ENCODE results near the gene YIF1B. TPM values are rescaled to one million over a fixed set of nuclear protein-coding genes. Genes with fewer than 3 reads are reported as not detected.

Gene YIF1B
- total and polyA plus RNA-seq, 2 donors from 2014 or later, result 30.3 to 62.7 TPM

DNA sequence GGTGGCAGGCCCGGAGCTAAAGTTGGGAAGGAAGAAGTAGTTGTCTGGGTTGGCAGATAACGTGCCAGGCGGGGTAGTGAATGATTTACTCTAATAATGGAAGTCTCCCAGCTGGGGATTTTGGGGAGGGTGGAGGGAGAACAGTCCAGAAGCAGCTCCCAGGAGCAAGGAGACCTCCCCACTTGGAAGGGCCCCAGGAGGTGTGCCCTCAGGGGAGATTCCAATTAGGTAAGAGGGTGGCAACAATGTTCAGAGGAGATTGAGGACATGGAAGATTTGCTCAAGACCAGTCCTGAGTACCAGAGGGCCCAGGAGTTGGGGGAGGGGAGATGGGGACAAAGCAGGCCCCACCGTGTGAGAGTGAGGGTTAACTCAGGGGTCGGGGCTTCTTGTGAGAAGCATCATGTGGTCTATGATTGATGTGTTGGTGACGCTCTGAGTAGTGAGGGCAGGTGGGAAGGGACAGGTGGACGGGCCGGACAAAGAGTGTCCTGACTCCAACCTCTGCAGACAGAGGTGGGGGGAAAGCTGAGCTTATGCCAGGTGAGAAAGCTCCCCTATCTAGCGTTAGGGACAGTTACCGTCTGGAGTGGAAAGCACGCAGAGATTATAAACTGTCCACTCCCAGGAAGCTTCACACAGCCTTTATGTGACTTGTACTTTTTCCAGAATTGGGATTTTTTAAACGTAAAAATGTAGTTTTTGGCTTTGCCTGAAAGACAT, 47.8 kb downstream of the YIF1B start:
- Histone ChIP-seq H3K9me3 (ENCODE audit: control insufficient read depth in 2 of 3, insufficient read depth in 1 of 3, low read length in 3 of 3) (no peaks in the 10 kb centered on the region), H3K4me1 (ENCODE audit: control insufficient read depth in 2 of 3, insufficient read depth in 2 of 3, low read depth in 1 of 3, low read length in 3 of 3) (peaks cover 3 to 45% (median 28%) of the 10 kb centered on the region in 3 donors), H3K4me3 (ENCODE audit: low read length in 3 of 3) (peak overlapping the region in 2 of 3 donors; percentile 15 to 79), H3K36me3 (ENCODE audit: control insufficient read depth in 2 of 3, insufficient read depth in 3 of 3, low read length in 3 of 3) (no peaks in the 10 kb centered on the region), H3K27ac (ENCODE audit: low read depth in 2 of 2, low read length in 2 of 2) (peak overlapping the region; percentile 65 to 94), H3K9ac (ENCODE audit: low read length in 3 of 3) (peak overlapping the region in 1 of 3 donors; percentile 75), H3K27me3 (ENCODE audit: control insufficient read depth, insufficient read depth, low read length) (no peaks in the 10 kb centered on the region)
- DNase-seq, result no peak
- intact Hi-C loops (cut with DNase I), result no loop called here
- TF ChIP-seq, protein P1, sequence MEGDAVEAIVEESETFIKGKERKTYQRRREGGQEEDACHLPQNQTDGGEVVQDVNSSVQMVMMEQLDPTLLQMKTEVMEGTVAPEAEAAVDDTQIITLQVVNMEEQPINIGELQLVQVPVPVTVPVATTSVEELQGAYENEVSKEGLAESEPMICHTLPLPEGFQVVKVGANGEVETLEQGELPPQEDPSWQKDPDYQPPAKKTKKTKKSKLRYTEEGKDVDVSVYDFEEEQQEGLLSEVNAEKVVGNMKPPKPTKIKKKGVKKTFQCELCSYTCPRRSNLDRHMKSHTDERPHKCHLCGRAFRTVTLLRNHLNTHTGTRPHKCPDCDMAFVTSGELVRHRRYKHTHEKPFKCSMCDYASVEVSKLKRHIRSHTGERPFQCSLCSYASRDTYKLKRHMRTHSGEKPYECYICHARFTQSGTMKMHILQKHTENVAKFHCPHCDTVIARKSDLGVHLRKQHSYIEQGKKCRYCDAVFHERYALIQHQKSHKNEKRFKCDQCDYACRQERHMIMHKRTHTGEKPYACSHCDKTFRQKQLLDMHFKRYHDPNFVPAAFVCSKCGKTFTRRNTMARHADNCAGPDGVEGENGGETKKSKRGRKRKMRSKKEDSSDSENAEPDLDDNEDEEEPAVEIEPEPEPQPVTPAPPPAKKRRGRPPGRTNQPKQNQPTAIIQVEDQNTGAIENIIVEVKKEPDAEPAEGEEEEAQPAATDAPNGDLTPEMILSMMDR (IDR thresholded peaks at IDR 0.05; ENCODE audit: borderline replicate concordance, extremely low read depth, insufficient read depth), result no peak
- no peak for FAIRE-seq

DNA sequence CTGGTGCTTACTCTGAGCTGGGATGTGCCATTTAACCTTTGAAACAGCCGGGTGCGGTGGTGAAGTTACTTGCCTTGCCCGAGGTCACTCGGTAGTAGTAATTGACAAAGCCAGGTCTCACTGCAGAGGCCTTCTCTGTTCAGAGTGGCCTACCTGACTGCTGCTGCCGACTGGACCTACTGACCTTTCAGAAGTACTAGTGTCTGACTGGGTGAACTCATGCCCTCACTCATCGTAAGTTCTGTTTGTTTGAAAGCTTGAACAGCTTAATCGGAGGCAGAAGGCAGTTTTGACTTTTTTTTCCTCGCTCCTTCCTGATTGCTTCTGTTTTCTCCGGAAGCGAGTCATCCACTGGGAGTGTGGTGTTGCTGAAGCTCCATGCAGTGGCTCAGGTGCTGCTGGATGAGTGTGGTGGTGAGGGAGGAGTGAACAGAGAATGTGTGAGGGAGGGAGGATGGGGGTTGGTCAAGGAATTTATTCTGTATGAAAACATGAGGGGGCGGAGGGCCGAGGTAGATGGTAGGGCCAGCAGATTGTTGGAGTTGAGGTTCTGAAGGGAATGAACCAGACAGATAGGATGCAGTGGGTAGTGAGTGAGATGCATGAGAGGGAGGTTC, 48.7 kb downstream of the YIF1B start:
- FAIRE-seq (no peak), DNase-seq (peak in 4 of 5 donors; percentile 35 to 65 (median 61))
- Histone ChIP-seq H3K4me1 (ENCODE audit: control insufficient read depth in 2 of 3, insufficient read depth in 2 of 3, low read depth in 1 of 3, low read length in 3 of 3) (peaks cover 3 to 45% (median 24%) of the 10 kb centered on the region in 3 donors), H3K9me3 (ENCODE audit: control insufficient read depth in 2 of 3, insufficient read depth in 1 of 3, low read length in 3 of 3) (no peaks in the 10 kb centered on the region), H3K4me3 (ENCODE audit: low read length in 3 of 3) (peak overlapping the region; percentile 7 to 79 (median 35)), H3K36me3 (ENCODE audit: control insufficient read depth in 2 of 3, insufficient read depth in 3 of 3, low read length in 3 of 3) (no peaks in the 10 kb centered on the region), H3K9ac (ENCODE audit: low read length in 3 of 3) (peak overlapping the region in 2 of 3 donors; percentile 9 to 75), H3K27ac (ENCODE audit: low read depth in 2 of 2, low read length in 2 of 2) (peak overlapping the region; percentile 65 to 94), H3K27me3 (ENCODE audit: control insufficient read depth, insufficient read depth, low read length) (no peaks in the 10 kb centered on the region)
- intact Hi-C loops (cut with DNase I), result no loop called here
- TF ChIP-seq, protein P1 (IDR thresholded peaks at IDR 0.05; ENCODE audit: borderline replicate concordance, extremely low read depth, insufficient read depth), result no peak

DNA sequence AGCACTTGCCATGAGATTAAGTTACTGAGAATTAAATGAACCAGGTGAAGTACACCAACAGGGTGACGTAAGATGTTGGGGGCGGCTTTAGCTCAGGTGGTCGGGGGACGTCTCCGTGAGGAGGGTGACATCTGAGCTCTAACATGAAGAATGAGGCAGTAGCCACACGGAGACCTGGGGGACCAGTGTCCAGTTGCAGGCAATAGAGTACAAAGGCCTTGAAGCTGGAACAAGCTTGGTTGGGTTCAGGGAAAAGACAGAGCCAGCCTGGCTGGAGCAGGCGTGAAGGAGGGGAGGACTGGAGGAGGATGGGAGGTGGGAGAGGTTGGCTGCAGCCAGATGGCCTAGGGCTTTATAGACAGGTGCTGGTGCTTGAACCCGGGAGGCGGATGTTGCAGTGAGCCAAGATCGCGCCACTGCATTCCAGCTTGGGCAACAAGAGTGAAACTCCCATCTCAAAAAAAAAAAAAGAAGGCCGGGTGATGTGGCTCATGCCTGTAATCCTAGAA, 49.8 kb downstream of the YIF1B start:
- Histone ChIP-seq H3K9me3 (ENCODE audit: control insufficient read depth in 2 of 3, insufficient read depth in 1 of 3, low read length in 3 of 3) (no peaks in the 10 kb centered on the region), H3K27ac (ENCODE audit: low read depth in 2 of 2, low read length in 2 of 2) (peak overlapping the region; percentile 94 to 96), H3K4me1 (ENCODE audit: control insufficient read depth in 2 of 3, insufficient read depth in 2 of 3, low read depth in 1 of 3, low read length in 3 of 3) (peaks cover 3 to 45% (median 24%) of the 10 kb centered on the region in 3 donors), H3K36me3 (ENCODE audit: control insufficient read depth in 2 of 3, insufficient read depth in 3 of 3, low read length in 3 of 3) (no peaks in the 10 kb centered on the region), H3K9ac (ENCODE audit: low read length in 3 of 3) (peak overlapping the region; percentile 11 to 96 (median 81)), H3K4me3 (ENCODE audit: low read length in 3 of 3) (peak overlapping the region in 2 of 3 donors; percentile 79 to 80), H3K27me3 (ENCODE audit: control insufficient read depth, insufficient read depth, low read length) (no peaks in the 10 kb centered on the region)
- FAIRE-seq (no peak), DNase-seq (peak; percentile 63 to 84 (median 73))
- intact Hi-C loops (cut with DNase I), result no loop called here
- TF ChIP-seq, protein P1 (IDR thresholded peaks at IDR 0.05; ENCODE audit: borderline replicate concordance, extremely low read depth, insufficient read depth), result no peak

Measured in kidney (tissue), 14 donors.